NOMO-1 (cell line): Measurements from ENCODE around the gene RABIF.

Experiments
- DNase-seq, 2 experiments: peaks; one replicate each; lab custom pipeline; 2025; ENCODE audit not compliant: unreplicated experiment in 2 of 2; lab: John Stamatoyannopoulos, UW

RABIF gene

DNA sequence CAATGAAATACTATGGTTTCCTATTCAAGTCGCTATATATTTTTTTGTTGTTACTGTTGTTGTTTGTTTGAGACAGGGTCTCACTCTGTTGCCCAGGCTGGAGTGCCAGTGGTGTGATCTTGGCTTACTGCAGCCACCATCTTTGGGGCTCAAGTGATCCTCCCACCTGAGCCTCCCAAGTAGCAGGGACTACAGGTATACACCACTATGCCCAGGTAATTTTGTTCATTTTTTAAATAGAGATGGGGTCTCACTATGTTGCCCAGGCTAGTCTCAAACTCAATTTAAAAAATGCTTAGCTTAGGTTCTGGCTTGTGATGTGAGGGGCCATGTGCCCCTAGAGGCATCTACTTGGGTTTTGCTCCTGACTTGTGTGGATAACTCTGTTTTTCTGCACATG lies 9.8 kb downstream of the RABIF start:
- no peak for DNase-seq

DNA sequence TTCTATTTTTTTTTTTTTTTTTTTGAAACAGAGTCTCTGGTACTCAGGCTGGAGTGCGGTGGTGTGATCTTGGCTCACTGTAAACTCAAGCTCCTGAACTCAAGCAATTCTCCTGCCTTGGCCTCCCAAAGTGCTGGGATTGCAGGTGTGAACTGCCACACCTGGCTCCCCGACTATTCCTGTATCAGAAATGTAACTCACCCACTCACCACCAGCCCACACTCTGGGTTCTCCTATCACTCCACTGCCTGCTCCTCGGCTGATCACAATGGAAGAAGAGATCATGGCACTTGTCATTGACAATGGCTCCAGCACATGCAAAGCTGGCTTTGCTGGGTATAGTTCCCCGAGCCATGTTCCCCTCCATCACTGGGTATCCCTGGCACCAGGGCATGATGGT lies 15.9 kb downstream of the RABIF start:
- DNase-seq: no peak

DNA sequence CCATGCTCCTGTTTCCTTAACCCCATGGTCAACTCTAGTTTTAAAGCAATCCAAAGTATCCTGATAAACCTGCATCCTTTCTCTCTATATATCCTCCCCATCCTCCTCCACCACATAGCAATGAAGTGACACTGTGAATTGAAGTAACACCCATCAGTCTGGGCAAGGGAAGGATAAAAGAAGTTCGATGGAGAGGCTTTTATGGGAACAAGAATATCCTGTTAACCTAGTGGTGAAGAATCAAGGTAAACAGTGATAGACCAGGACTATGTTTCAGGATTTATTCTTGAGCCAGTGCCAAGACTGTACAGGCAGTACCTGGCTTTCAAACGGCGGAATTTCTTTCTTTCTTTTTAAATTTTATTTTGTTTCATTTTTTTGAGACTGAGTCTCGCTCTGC lies 17.6 kb downstream of the RABIF start:
- no peak for DNase-seq

DNA sequence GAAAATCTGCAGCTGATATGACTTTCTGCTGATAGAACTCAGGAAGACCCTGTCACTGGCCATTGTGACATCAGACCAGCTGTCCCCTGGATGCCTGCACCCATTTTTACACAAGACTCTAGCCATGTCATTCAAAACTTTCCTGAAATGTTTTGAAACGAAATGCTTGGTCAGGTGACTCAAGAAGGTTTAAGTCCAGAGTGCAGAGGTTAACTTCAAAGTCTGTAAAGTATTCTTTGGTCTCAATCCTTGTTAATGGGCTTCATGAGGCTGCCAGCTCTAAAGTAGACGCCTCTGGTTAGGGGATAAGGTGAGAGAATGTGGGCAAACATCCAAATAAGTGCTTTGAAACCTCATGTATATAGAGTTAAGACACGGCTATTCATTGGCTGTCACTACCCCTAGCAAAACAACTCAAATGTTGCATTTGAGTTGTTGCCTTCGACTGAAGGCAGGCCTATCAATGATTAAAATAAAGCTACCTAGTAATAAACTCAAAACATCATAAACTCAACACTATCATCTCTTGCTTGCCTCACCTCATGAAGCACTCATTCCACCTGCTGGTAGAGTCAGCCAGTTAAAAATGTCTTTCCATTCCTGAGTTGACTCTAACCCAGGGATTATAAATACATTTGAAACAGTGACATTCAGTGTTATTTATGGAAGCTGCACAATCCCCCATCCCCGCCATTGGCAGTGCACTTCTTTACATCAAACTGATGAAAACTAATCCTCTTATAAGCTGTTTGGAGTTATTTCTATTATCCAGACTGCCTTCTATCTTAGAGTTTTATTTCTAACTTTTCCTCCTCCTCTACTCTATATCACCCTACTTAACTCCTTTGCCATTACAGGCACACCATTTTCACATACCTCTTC lies 26.0 kb downstream of the RABIF start:
- no peak for DNase-seq

DNA sequence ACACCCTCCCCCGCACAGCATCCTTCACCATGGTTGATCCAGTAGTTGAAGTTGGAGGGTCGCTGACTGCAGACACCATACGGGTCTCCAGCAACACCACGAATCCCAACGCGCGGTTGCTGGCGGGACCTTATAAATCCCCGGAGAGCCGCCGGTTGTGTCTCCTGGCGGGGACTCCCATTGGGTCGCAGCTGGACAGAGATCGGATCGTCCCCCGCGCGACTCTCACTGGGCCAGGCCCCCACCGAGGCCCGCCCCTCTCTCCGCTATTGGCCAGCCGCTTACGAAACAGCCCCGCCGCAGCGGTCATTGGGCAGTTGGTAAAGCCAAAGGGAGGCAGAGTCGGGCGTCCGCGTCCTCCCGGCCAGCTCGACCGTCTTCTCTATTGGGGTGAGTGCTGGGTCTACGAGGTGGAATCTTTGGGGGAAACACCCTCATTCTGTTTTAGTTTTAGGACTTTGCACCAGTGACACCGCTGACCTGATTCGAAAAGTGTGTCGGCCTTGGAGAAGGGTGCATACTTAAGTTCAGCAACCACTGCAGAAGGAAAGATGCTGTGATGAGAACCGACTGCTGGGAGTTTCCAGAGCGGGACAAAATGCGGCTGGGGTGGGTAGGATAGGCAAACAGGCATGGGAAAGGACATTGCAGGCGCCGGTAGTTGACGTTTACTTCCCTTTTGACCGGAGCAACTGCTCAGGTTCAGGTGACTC lies 27.4 kb downstream of the RABIF start:
- DNase-seq: peak; percentile 73

DNA sequence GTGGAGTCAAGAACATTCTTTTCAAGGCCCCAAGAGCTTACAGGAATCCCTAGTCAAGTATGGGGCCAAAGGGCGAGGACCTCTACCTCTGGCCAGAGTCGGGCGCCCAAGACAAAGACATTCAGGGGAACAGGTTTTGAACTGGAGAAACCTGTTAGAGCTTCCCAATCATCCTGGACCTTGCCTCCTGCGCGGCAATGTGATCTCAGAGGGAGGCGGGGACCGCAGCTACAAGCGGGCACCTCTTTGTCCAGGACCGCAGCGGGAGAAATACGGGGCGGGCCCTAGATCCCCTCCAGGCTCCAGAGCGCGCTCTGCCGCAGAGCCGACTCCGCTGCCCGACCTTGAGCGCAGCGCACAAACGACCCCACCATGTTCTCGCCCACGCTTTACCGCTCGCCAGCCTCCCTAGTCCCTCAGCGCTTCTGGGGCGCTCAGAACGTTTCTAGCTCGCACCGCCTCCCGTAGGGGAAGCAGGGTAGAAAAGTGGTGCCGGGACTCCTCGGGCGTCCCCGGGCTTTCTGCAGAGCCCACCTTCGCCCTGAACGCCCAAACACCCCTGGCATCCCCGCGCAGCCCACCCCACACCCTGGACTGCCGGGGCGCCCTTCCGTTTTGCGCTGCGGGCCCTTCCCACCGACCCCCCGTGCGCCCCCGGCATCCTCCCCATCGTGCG lies 28.1 kb downstream of the RABIF start:
- DNase-seq: peak in 1 of 2 experiments; percentile 31

DNA sequence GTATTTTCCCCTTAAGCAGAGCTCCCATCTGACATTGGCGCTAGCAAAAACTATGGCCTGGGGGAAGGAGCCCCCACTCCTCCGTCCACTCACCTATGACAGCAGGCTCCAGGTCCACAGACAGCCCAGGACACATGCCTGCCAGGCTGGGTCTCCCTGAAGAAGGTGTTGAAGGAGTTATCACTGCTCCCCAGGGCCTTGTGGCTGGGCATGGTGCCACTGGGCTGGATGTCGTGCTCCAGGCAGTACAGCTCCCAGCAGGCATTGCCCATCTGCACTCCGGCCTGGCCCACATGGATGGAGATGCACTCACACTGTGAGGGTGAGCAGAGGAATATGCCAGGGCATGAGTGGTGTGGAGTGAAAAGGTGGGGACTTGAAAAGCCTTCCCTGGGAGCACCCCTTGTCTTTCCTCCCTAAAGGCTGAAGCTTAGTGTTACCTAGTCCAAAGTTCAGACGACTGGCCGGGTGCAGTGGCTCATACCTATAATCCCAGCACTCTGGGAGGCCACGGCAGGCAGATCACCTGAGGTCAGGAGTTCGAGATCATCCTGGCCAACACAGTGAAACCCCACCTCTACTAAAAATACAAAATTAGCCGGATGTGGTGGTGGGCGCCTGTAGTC lies 30.0 kb downstream of the RABIF start:
- no peak for DNase-seq

DNA sequence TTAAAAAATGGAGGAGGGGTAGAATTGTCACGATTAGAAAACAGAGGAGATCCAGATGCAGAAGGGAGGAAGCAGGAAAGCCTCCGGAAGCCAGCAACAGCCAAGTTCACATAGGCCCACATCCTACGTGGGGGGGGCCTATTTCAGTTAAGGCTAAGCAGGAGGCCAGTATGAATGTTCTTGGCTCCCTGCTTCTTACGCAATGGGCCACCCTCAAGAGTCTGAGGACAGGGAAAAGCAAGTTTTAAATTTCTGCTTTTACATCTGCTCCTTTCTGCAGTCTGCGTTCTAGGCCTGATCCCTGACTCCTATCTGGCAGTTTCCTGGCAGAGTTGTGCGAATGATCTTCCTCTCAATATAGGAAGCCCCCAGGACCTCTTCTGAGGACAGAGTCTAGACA lies 30.6 kb downstream of the RABIF start:
- peak; percentile 24 for DNase-seq

DNA sequence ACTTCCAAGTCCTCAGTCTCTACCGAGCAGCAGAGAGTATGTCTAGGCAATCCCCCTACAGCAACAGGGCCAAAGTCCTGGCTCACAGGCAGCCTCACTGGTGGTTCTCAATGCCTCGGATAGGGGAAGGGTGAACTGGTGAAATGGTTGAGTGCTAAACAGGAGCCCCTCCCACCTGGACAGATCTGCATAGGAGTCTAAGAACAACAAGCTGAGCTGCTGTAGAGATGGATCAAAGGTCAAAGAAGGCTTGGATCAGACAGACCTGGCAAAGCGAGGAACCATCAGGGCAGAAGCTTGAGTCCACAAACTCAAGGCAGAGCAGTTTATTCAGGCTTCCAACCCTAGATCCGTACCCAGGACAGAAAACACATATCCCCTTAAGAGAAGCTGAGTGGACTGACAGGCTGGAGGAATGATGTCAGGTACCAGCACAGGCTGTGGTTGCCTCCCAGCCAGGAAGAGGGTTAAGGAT lies 31.8 kb downstream of the RABIF start:
- DNase-seq: peak in 1 of 2 experiments; percentile 2

DNA sequence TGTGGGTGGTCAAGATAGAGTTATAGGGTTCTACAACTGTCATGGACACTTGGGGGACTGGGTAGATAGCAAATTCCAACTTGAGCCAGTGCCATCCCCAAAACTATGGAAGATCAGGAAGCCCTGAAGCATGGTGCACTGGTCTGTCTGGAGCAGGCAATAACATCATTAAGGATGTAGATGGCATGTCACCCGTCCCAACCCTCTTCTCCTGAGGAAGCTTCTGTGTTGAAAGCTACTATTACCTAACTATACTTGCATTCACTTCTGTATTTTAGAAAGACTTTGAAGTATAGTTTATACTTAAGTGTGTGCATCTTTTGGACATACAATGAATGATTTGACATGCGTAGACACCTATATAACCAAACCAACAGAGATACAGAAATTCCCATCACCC lies 32.9 kb downstream of the RABIF start:
- DNase-seq: peak; percentile 30 to 68

GRCh38 chr1:202854787-202855186 lies 34.2 kb downstream of the RABIF start:
- DNase-seq: no peak

DNA sequence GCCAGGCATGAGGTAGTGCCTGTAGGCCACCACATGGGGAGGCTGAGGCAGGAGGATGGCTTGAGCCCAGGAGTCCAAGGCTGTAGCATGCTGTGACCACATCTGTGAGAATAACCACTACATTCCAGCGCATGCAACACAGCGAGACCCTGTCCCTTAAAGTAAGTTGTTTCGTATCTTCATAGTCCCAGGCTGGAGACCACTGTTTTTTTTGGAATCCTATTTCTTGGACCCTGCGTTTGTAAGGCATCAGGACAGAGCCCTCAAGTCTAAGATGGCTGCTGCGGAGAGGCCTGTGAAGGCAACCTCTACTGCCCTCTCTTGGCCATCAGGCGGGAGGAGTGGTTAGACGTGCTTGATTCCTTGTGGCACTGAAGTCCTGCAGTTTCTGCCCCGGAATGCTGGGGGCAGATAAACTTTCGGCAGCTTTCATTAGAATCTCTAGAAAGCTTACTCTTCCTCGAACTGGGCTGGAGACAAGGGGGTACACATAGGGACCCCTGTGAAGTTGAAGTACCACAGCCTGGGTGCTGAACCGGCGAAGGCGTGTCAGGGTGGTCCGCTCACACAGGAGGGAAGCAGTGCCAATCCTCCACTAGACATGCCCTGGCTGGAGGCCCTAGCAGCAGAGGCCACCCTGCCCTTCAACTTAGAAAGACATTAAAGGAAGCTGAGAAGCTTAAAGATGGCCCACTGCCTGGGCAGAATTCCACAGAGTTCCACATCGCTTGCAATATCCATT lies 36.6 kb downstream of the RABIF start:
- DNase-seq: peak; percentile 36 to 52

- DNase-seq: no peak
These were observed 38.2 kb downstream of the RABIF start for GRCh38 chr1:202850593-202851362.

- no peak for DNase-seq
These were observed 40.8 kb downstream of the RABIF start for GRCh38 chr1:202848191-202848542.

GRCh38 chr1:202844935-202845334 lies 44.0 kb downstream of the RABIF start:
- no peak for DNase-seq

DNA sequence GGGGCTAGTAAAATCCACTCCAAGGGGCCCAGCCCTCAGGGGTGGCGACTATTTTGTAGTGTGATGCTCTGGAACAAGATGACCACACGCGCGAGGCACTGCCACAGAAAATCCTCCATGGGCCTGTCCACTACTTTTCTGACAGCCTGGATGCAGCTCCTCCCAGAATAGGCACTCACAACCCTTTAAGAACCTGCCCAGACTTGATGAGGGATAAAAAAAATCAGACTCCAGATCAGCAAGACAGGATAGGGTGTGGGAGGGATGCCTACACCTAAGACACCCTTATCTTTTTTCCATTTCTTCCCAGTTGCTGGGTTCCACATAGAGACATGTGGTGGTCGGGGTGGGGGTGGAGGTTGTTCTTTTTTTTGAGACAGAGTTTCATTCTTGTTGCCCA lies 44.7 kb downstream of the RABIF start:
- no peak for DNase-seq

DNA sequence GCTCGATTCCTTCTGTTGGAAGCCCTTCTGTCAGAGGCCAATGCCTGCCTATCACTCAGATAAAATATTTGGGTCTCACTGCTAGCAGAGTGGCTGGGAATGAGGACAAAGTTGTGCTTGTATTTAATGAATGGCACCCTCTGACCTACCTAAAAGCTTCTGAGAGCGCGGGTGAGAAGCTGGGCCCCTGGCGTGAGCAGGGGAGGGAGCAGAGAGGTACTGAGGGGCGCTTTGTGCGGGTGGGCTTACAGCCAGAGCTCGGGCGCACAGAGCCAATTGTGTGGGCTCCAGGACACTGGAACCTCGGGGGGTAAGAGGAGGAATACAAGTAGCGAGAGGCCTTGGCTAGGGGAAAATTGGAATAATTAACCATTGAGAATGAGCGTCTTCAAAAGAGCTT lies 45.9 kb downstream of the RABIF start:
- DNase-seq: no peak

GRCh38 chr1:202837746-202838262 lies 51.1 kb downstream of the RABIF start:
- no peak for DNase-seq

- DNase-seq: peak in 1 of 2 experiments; percentile 18
These were observed 52.1 kb downstream of the RABIF start for GRCh38 chr1:202836623-202837403.
